ENCODE results near the gene DDA1.

GRCh38 chr19:17328517-17329365, 19.4 kb downstream of the DDA1 start:
- TF ChIP-seq CTCF (conservative IDR thresholded peaks at IDR 0.05 in 1 of 2, IDR thresholded peaks at IDR 0.05 in 1 of 2; ENCODE audit: extremely low read depth in 1 of 2, insufficient read depth in 1 of 2, low read depth in 1 of 2, low read length in 2 of 2) (no peak), EZH2 (IDR thresholded peaks at IDR 0.05; ENCODE audit: borderline replicate concordance, low read length) (no peak)
